SJCRH30 (cell line): ENCODE results near the gene TENT4B. TPM values are rescaled to one million over a fixed set of nuclear protein-coding genes. Genes with fewer than 3 reads are reported as not detected.
"Not testable (repeated sequence)": the region's sequence is repeated elsewhere in the genome, so short reads cannot be mapped to it uniquely, and the experiment has no call there.

Experiments
- DNase-seq, 2 experiments: peaks; one replicate each; pipeline ENCODE4 v3.0.0-alpha.2; 2015 to 2020
- H3K27ac ChIP-seq: fragments of 250-450 bp; sonication (Bioruptor Pico); 2 replicates; pipeline ENCODE4 v1.5.1; 2020; ENCODE audit warnings: mild to moderate bottlenecking, moderate library complexity
- H3K27me3 ChIP-seq: fragments of 250-450 bp; sonication (Bioruptor Pico); 2 replicates; pipeline ENCODE4 v1.5.1; 2020; ENCODE audit warnings: mild to moderate bottlenecking, moderate library complexity
- H3K36me3 ChIP-seq: fragments of 250-450 bp; sonication (Bioruptor Pico); 2 replicates; pipeline ENCODE4 v1.5.1; 2020; ENCODE audit warnings: mild to moderate bottlenecking, moderate library complexity
- H3K4me1 ChIP-seq: fragments of 250-450 bp; sonication (Bioruptor Pico); 2 replicates; pipeline ENCODE4 v1.5.1; 2020; ENCODE audit warnings: mild to moderate bottlenecking, moderate library complexity
- H3K4me3 ChIP-seq: fragments of 250-450 bp; sonication (Bioruptor Pico); 2 replicates; pipeline ENCODE4 v1.5.1; 2020; ENCODE audit warnings: mild to moderate bottlenecking, moderate library complexity
- H3K9me3 ChIP-seq: fragments of 250-450 bp; sonication (Bioruptor Pico); replicated peaks from 2 replicates; pipeline ENCODE4 v1.5.1; 2020; ENCODE audit warnings: mild to moderate bottlenecking, moderate library complexity
- total RNA-seq: library from RNA; depleted of rRNA; stranded (reverse); fragments of >200 nt; shearing (Covaris generic); gene quantifications from 2 replicates; pipeline ENCODE4 v1.2.3, GENCODE V29; 2014

TENT4B gene
- total RNA-seq, 1 experiment from 2014 or later, result 12.4 TPM

- H3K4me3 ChIP-seq, result no peak overlapping the region
- H3K36me3 ChIP-seq, result no peaks in the 10 kb centered on the region
- no peaks in the 10 kb centered on the region for H3K27me3 ChIP-seq
- no peak for DNase-seq
- H3K27ac ChIP-seq, result no peak overlapping the region
- H3K4me1 ChIP-seq, result 0 out of 2 replicates have a peak, but pooled peaks cover 3% of the 10 kb centered on the region
- no peaks in the 10 kb centered on the region; the same call in 1 of the 2 replicates for H3K9me3 ChIP-seq
These were observed 16.5 kb downstream of the TENT4B start for GRCh38 chr16:50169555-50170096.

DNA sequence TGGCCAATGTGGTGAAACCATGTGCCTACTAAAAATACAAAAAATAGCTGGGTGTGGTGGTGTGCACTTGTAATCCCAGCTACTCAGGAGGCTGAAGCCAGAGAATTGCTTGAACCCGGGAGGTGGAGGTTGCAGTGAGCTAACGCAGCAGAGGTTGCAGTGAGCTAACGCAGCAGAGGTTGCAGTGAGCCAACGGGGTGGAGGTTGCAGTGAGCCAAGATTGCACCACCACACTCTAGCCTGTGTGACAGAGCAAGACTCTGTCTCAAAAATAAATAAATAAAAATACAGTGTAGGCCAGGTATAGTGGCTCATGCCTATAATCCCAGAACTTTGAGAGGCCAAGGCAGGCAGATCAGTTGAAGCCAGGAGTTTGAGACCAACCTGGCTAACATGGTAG is 18.7 kb downstream of the TENT4B start:
- H3K36me3 ChIP-seq, H3K9me3 ChIP-seq, H3K27ac ChIP-seq, DNase-seq, H3K27me3 ChIP-seq, H3K4me3 ChIP-seq, H3K4me1 ChIP-seq: not testable (repeated sequence)

GRCh38 chr16:50172195-50172922 is 19.3 kb downstream of the TENT4B start:
- H3K9me3 ChIP-seq, result no peaks in the 10 kb centered on the region
- H3K36me3 ChIP-seq, result no peaks in the 10 kb centered on the region
- no peak overlapping the region for H3K4me3 ChIP-seq
- no peak overlapping the region for H3K27ac ChIP-seq
- 0 out of 2 replicates have a peak, but pooled peaks cover 3% of the 10 kb centered on the region for H3K4me1 ChIP-seq
- DNase-seq, result no peak
- H3K27me3 ChIP-seq, result no peaks in the 10 kb centered on the region

GRCh38 chr16:50173316-50173715 is 20.2 kb downstream of the TENT4B start:
- Histone ChIP-seq H3K4me1 (0 out of 2 replicates have a peak, but pooled peaks cover 3% of the 10 kb centered on the region), H3K36me3 (no peaks in the 10 kb centered on the region), H3K27ac (no peak overlapping the region), H3K27me3 (no peaks in the 10 kb centered on the region), H3K4me3 (no peak overlapping the region), H3K9me3 (no peaks in the 10 kb centered on the region)
- DNase-seq, result no peak

DNA sequence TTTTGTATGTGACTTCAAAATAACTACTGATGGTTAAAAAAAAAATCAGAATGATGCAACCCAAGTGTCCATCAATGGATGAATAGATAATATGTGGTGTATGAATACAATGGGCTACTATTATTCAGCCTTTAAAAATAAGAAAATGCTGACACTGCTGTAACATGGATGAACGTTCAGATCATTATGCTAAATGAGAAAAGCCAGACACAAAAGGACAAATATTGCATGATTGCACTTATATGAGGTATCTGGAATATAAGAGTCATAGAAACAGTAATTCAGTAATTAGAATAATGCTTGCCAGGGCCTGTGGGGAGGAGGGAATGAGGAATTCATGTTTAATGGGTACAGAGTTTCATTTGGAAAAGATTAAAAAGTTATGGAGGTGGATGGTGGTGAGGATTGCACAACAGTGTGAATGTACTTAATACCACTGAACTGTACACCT is 25.4 kb downstream of the TENT4B start:
- no peaks in the 10 kb centered on the region for H3K27me3 ChIP-seq
- H3K36me3 ChIP-seq, result no peaks in the 10 kb centered on the region
- DNase-seq, result no peak
- H3K27ac ChIP-seq, result no peak overlapping the region
- no peak overlapping the region for H3K4me3 ChIP-seq
- no peaks in the 10 kb centered on the region for H3K9me3 ChIP-seq
- no peaks in the 10 kb centered on the region for H3K4me1 ChIP-seq

DNA sequence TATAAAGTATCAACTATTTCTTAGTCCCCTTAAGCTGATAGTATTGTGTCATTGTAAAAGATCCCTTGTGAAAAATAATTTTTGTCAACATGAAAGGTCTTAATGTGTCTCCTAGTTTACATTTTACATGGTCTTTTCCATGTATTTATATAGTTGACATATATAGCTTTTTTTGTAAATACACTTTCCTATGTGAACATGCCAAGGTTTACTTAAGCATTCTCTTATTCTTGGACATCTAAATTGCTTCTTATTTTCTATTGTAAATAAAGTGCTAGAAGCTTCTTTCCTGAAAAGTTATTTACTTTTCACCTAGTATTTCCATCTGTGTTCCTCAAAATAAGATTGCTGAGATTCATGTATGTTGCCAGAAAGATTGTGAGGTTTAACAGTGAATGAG is 29.3 kb downstream of the TENT4B start:
- no peaks in the 10 kb centered on the region for H3K27me3 ChIP-seq
- H3K4me1 ChIP-seq, result no peaks in the 10 kb centered on the region
- no peaks in the 10 kb centered on the region for H3K36me3 ChIP-seq
- no peaks in the 10 kb centered on the region for H3K9me3 ChIP-seq
- H3K27ac ChIP-seq, result no peak overlapping the region
- H3K4me3 ChIP-seq, result no peak overlapping the region
- no peak for DNase-seq

DNA sequence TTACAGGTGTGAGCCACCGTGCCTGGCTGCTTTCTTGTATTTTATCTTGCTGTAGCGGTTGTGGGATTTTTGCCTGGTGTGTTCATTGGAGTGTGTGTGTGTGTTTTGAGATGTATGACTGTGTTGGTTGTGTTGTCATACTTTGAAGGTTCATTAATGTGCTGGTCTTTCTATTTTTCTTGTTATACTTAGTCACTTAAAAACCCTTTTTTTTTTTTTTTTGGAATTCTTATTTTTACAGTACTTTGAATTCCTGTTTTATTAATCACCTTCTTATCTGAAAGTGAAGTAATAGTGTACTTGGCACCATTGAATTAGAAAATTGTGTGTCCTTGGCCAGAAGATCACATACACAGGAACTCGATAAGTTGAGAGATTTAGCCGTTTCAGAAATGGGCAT is 30.2 kb downstream of the TENT4B start:
- no peaks in the 10 kb centered on the region for H3K27me3 ChIP-seq
- no peak overlapping the region for H3K4me3 ChIP-seq
- no peaks in the 10 kb centered on the region for H3K4me1 ChIP-seq
- H3K9me3 ChIP-seq, result no peaks in the 10 kb centered on the region
- H3K36me3 ChIP-seq, result no peaks in the 10 kb centered on the region
- no peak overlapping the region for H3K27ac ChIP-seq
- no peak for DNase-seq

DNA sequence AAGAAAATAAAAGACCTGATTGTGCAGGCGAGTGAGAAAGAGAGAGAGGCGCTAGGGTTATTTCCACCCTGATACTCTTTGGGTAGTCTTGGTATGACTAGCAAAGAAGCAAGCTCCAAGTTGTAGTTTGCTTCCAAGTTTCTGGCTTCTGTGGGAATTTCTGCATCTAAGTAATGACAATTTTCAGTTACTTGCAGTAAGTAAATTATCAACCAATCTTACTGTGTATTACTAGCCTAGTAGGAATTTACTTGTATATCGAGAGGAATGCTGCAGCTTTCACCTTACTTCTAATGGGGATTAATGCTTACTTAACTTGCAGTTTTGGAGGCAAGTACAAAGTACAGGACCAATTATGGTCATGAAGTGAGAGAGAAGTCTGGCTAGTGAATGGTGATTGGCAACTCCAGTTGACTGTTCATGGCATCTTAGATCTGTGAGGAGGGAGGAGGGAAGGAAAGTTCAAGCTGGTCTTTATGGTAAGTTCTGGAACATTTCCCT is 31.9 kb downstream of the TENT4B start:
- Histone ChIP-seq H3K27ac (no peak overlapping the region), H3K4me3 (no peak overlapping the region), H3K4me1 (no peaks in the 10 kb centered on the region), H3K27me3 (no peaks in the 10 kb centered on the region), H3K9me3 (no peaks in the 10 kb centered on the region), H3K36me3 (no peaks in the 10 kb centered on the region)
- no peak for DNase-seq

- no peaks in the 10 kb centered on the region for H3K4me1 ChIP-seq
- H3K27ac ChIP-seq, result no peak overlapping the region
These were observed 35.6 kb downstream of the TENT4B start for GRCh38 chr16:50188619-50189136.

DNA sequence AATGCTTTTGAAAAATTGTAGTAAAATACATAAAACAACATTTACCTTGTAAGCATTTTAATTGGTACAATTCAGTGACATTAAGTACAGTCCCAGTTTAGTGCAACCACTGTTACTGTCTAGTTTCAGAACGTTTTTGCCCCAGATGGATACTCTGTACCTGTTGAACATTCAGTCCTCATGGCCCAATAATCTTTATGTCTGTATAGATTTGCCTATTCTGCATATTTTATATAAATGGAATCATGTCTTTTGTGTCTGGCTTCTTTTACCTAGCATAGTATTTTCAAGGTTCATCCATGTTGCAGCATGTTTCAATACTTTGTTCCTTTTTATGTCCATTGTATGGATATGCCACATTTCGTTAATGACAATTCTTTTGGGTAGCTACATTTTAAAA is 37.2 kb downstream of the TENT4B start:
- H3K36me3 ChIP-seq, result no peaks in the 10 kb centered on the region
- H3K4me1 ChIP-seq, result peaks cover 2% of the 10 kb centered on the region; the same call in 1 of the 2 replicates
- H3K9me3 ChIP-seq, result no peaks in the 10 kb centered on the region
- H3K27me3 ChIP-seq, result no peaks in the 10 kb centered on the region
- no peak for DNase-seq
- no peak overlapping the region for H3K27ac ChIP-seq
- no peak overlapping the region for H3K4me3 ChIP-seq

More at GRCh38 chr16:50188619-50189136, 35.6 kb downstream of the TENT4B start:
- Histone ChIP-seq H3K9me3 (no peaks in the 10 kb centered on the region), H3K4me3 (no peak overlapping the region), H3K27me3 (no peaks in the 10 kb centered on the region), H3K36me3 (no peaks in the 10 kb centered on the region)
- DNase-seq, result no peak

GRCh38 chr16:50192386-50193050 is 39.4 kb downstream of the TENT4B start:
- no peaks in the 10 kb centered on the region for H3K27me3 ChIP-seq
- H3K4me1 ChIP-seq, result peaks cover 4% of the 10 kb centered on the region; the same call in 1 of the 2 replicates
- H3K4me3 ChIP-seq, result no peak overlapping the region
- H3K9me3 ChIP-seq, result no peaks in the 10 kb centered on the region
- no peak overlapping the region for H3K27ac ChIP-seq
- no peaks in the 10 kb centered on the region for H3K36me3 ChIP-seq
- DNase-seq, result no peak

DNA sequence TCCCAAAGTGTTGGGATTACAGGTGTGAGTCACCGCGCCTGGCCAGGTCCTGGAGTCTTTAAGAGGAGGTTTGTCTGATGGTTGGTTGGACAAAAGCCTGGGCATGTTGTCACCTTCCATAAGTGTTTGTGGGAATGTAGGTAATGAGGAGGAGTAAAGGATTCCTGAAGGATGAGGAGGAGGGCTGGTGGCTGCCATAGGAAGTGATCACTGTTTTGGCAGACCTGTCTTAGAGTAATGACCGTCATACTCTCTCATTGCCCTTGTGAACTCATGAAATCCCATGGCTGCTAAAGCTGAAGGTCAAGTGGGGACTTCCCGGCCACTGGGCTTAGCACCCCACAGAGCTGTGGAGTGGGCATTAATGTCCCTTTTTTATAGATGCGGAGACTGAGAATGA is 40.5 kb downstream of the TENT4B start:
- DNase-seq, result no peak
- H3K27ac ChIP-seq, result no peak overlapping the region

GRCh38 chr16:50195276-50195675 is 42.2 kb downstream of the TENT4B start:
- H3K9me3 ChIP-seq, result no peaks in the 10 kb centered on the region
- no peaks in the 10 kb centered on the region for H3K36me3 ChIP-seq
- H3K27me3 ChIP-seq, result no peaks in the 10 kb centered on the region
- peaks cover 4% of the 10 kb centered on the region; the same call in 1 of the 2 replicates for H3K4me1 ChIP-seq
- no peak overlapping the region for H3K4me3 ChIP-seq
- no peak overlapping the region for H3K27ac ChIP-seq
- no peak for DNase-seq

More for the DNA sequence above, 40.5 kb downstream of the TENT4B start:
- peaks cover 4% of the 10 kb centered on the region; the same call in 1 of the 2 replicates for H3K4me1 ChIP-seq
- no peak overlapping the region for H3K4me3 ChIP-seq
- H3K9me3 ChIP-seq, result no peaks in the 10 kb centered on the region
- no peaks in the 10 kb centered on the region for H3K27me3 ChIP-seq
- no peaks in the 10 kb centered on the region for H3K36me3 ChIP-seq

GRCh38 chr16:50195756-50196155 is 42.6 kb downstream of the TENT4B start:
- no peaks in the 10 kb centered on the region for H3K9me3 ChIP-seq
- no peak for DNase-seq
- H3K4me3 ChIP-seq, result no peak overlapping the region
- no peak overlapping the region for H3K27ac ChIP-seq
- no peaks in the 10 kb centered on the region for H3K36me3 ChIP-seq
- peaks cover 4% of the 10 kb centered on the region; the same call in 1 of the 2 replicates for H3K4me1 ChIP-seq
- H3K27me3 ChIP-seq, result no peaks in the 10 kb centered on the region

- peaks cover 10% of the 10 kb centered on the region for H3K4me1 ChIP-seq
- H3K4me3 ChIP-seq, result no peak overlapping the region
- no peaks in the 10 kb centered on the region for H3K36me3 ChIP-seq
- no peak for DNase-seq
- no peaks in the 10 kb centered on the region for H3K9me3 ChIP-seq
- no peak overlapping the region for H3K27ac ChIP-seq
- H3K27me3 ChIP-seq, result no peaks in the 10 kb centered on the region
These were observed 44.5 kb downstream of the TENT4B start for GRCh38 chr16:50197582-50197981.
